ENCODE measurements around the gene LCMT1. TPM values are rescaled to one million over a fixed set of nuclear protein-coding genes. Genes with fewer than 3 reads are reported as not detected.

Gene LCMT1
- total RNA-seq, 4 donors from 2014 or later = 49.8 to 90.6 (median 59.3) TPM

- Histone ChIP-seq H3K9me3 (no peaks in the 10 kb centered on the region), H3K4me1 (no peaks in the 10 kb centered on the region), H3K4me3 (no peak overlapping the region), H3K27ac (no peak overlapping the region), H3K27me3 (no peaks in the 10 kb centered on the region), H3K36me3 (peaks cover 0 to 59% of the 10 kb centered on the region in 2 donors)
- in situ Hi-C loops (cut with MboI; ENCODE audit: low sequenced_read_pairs in 4 of 4) = no loop called here
- ATAC-seq (no peak), DNase-seq (no peak)
- TF ChIP-seq POLR2A (IDR thresholded peaks at IDR 0.05) = no peak
- no peak for TF ChIP-seq CTCF (IDR thresholded peaks at IDR 0.05 in 4 of 5, conservative IDR thresholded peaks at IDR 0.05 in 1 of 5)
- intact Hi-C loops (cut with DNase I; ENCODE audit: low total_unique reads) = no loop called here
Observed at GRCh38 chr16:25135254-25135878, 23.8 kb downstream of the LCMT1 start.

GRCh38 chr16:25138130-25138529, 26.6 kb downstream of the LCMT1 start:
- no peaks in the 10 kb centered on the region for H3K27me3 ChIP-seq
- no peak overlapping the region for H3K4me3 ChIP-seq
- TF ChIP-seq POLR2A (IDR thresholded peaks at IDR 0.05) (no peak), CTCF (IDR thresholded peaks at IDR 0.05 in 4 of 5, conservative IDR thresholded peaks at IDR 0.05 in 1 of 5) (no peak)
- H3K9me3 ChIP-seq = no peaks in the 10 kb centered on the region
- H3K36me3 ChIP-seq = peaks cover 0 to 75% of the 10 kb centered on the region in 2 donors
- intact Hi-C loops (cut with DNase I; ENCODE audit: low total_unique reads) (no loop called here), in situ Hi-C loops (cut with MboI; ENCODE audit: low sequenced_read_pairs in 4 of 4) (no loop called here)
- H3K4me1 ChIP-seq = no peaks in the 10 kb centered on the region
- ATAC-seq = no peak
- no peak for DNase-seq
- H3K27ac ChIP-seq = no peak overlapping the region

GRCh38 chr16:25140459-25140858, 28.9 kb downstream of the LCMT1 start:
- H3K4me3 ChIP-seq = no peak overlapping the region
- H3K27ac ChIP-seq = no peak overlapping the region
- no peaks in the 10 kb centered on the region for H3K27me3 ChIP-seq
- H3K4me1 ChIP-seq = no peaks in the 10 kb centered on the region
- no peak for DNase-seq
- ATAC-seq = peak in 1 of 2 donors; percentile 58
- peaks cover 0 to 58% of the 10 kb centered on the region in 2 donors for H3K36me3 ChIP-seq
- intact Hi-C loops (cut with DNase I; ENCODE audit: low total_unique reads) (no loop called here), in situ Hi-C loops (cut with MboI; ENCODE audit: low sequenced_read_pairs in 4 of 4) (no loop called here)
- TF ChIP-seq POLR2A (IDR thresholded peaks at IDR 0.05) (no peak), CTCF (IDR thresholded peaks at IDR 0.05 in 4 of 5, conservative IDR thresholded peaks at IDR 0.05 in 1 of 5) (no peak)
- no peaks in the 10 kb centered on the region for H3K9me3 ChIP-seq

- ATAC-seq = no peak
- H3K27ac ChIP-seq = no peak overlapping the region
- no peak for TF ChIP-seq POLR2A (IDR thresholded peaks at IDR 0.05)
- TF ChIP-seq CTCF (IDR thresholded peaks at IDR 0.05 in 4 of 5, conservative IDR thresholded peaks at IDR 0.05 in 1 of 5) = no peak
- intact Hi-C loops (cut with DNase I; ENCODE audit: low total_unique reads) (no loop called here), in situ Hi-C loops (cut with MboI; ENCODE audit: low sequenced_read_pairs in 4 of 4) (no loop called here)
- peaks cover 0 to 46% of the 10 kb centered on the region in 2 donors for H3K36me3 ChIP-seq
- H3K9me3 ChIP-seq = no peaks in the 10 kb centered on the region
- H3K27me3 ChIP-seq = no peaks in the 10 kb centered on the region
- no peaks in the 10 kb centered on the region for H3K4me1 ChIP-seq
- no peak overlapping the region for H3K4me3 ChIP-seq
- no peak for DNase-seq
Observed at GRCh38 chr16:25141648-25142047, 30.1 kb downstream of the LCMT1 start.

- no peaks in the 10 kb centered on the region for H3K4me1 ChIP-seq
- TF ChIP-seq POLR2A (IDR thresholded peaks at IDR 0.05) (no peak), CTCF (IDR thresholded peaks at IDR 0.05 in 4 of 5, conservative IDR thresholded peaks at IDR 0.05 in 1 of 5) (no peak)
- intact Hi-C loops (cut with DNase I; ENCODE audit: low total_unique reads) (no loop called here), in situ Hi-C loops (cut with MboI; ENCODE audit: low sequenced_read_pairs in 4 of 4) (no loop called here)
- ATAC-seq (no peak), DNase-seq (no peak)
- no peaks in the 10 kb centered on the region for H3K9me3 ChIP-seq
- H3K4me3 ChIP-seq = no peak overlapping the region
- H3K36me3 ChIP-seq = peaks cover 0 to 40% of the 10 kb centered on the region in 2 donors
- no peak overlapping the region for H3K27ac ChIP-seq
- H3K27me3 ChIP-seq = no peaks in the 10 kb centered on the region
Observed at GRCh38 chr16:25143928-25144327, 32.4 kb downstream of the LCMT1 start.

Data from gastrocnemius medialis (tissue), 4 donors.